ENCODE data around the gene TRIM29. TPM values are rescaled to one million over a fixed set of nuclear protein-coding genes. Genes with fewer than 3 reads are reported as not detected.
A peak's percentile ranks its signal among the peaks of the same experiment; 100 is the strongest.

Gene TRIM29
- total and polyA plus RNA-seq, 9 donors = 0.11 to 5.9 (median 1.4) TPM; not detected in 1

DNA sequence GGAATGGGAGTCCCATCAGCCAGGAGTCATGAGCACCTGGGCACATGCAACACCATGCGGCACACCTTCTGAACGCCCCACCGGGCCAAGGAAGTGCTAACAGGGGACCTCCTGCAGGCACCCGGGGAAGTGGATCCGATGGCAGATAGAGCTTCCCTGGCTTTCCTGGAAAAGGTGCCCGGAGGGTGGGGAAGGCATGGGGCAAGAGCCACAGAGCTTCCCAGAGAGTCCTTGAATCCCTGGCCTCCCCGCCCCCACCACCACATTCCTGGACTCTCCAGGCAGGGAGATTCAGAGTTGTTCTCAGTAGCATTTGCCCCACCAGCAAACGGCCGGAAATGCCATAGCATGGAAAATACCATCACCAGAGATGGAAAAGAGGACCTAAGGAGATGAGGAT, 8.3 kb downstream of the TRIM29 start:
- H3K27me3 ChIP-seq = no peaks in the 10 kb centered on the region
- 84 to 87% (median 86%) methylated on average over 9 of the region's 9 CpGs for WGBS, 3 donors
- H3K27ac ChIP-seq = no peak overlapping the region
- intact Hi-C loops (cut with DNase I) = no loop called here
- no peaks in the 10 kb centered on the region for H3K36me3 ChIP-seq
- H3K4me1 ChIP-seq (ENCODE audit: insufficient read depth) = no peaks in the 10 kb centered on the region
- no peak overlapping the region for H3K4me3 ChIP-seq
- DNase-seq = peak in 2 of 5 donors; percentile 6 to 17
- TF ChIP-seq POLR2A (IDR thresholded peaks at IDR 0.05) (no peak), EP300 (IDR thresholded peaks at IDR 0.05) (no peak)
- TF ChIP-seq, protein P1, sequence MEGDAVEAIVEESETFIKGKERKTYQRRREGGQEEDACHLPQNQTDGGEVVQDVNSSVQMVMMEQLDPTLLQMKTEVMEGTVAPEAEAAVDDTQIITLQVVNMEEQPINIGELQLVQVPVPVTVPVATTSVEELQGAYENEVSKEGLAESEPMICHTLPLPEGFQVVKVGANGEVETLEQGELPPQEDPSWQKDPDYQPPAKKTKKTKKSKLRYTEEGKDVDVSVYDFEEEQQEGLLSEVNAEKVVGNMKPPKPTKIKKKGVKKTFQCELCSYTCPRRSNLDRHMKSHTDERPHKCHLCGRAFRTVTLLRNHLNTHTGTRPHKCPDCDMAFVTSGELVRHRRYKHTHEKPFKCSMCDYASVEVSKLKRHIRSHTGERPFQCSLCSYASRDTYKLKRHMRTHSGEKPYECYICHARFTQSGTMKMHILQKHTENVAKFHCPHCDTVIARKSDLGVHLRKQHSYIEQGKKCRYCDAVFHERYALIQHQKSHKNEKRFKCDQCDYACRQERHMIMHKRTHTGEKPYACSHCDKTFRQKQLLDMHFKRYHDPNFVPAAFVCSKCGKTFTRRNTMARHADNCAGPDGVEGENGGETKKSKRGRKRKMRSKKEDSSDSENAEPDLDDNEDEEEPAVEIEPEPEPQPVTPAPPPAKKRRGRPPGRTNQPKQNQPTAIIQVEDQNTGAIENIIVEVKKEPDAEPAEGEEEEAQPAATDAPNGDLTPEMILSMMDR (IDR thresholded peaks at IDR 0.05) = no peak
- H3K9me3 ChIP-seq = no peaks in the 10 kb centered on the region

DNA sequence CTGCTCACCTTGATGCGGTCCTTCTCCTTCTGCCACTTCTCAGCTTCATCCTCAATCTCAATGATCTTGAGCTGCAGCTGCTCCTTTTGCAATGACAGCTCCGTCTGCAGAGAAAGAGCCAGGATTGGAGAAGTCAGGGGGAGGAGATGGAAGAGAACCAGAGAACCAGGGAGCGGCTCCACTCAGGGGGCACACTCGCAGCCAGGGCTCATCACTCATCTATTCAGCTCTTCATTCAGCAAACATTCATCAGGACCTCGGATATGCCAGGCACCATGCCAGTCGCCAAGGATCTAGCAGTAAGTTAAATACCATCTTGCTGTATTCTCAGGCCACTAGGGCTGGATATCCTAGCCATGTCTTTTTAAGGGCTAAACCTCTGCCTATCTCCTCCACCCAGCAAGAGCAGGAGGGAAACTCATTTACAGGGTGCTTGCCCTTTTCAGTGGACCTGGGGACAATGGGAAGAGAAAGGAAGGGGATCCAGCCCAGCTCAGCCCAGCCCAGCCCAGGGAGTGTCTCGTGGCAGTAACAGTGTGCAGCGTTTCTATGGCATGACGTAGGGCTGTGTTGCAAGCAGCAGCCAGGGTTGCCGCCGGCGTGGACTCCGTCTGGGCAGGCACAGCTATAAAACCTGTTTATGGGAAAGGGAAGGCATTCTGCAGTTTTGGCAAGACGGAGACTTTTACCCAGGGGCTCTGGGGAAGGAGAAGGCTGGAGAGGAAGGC, 9.4 kb downstream of the TRIM29 start:
- peak in 2 of 5 donors; percentile 7 to 31 for DNase-seq
- 59 to 68% (median 65%) methylated on average over 14 of the region's 14 CpGs for WGBS, 3 donors
- intact Hi-C loops (cut with DNase I) = no loop called here
- TF ChIP-seq EP300 (IDR thresholded peaks at IDR 0.05) (no peak), POLR2A (IDR thresholded peaks at IDR 0.05) (no peak)
- TF ChIP-seq, protein P1 (IDR thresholded peaks at IDR 0.05) = no peak
- Histone ChIP-seq H3K27me3 (no peaks in the 10 kb centered on the region), H3K4me1 (ENCODE audit: insufficient read depth) (no peaks in the 10 kb centered on the region), H3K9me3 (no peaks in the 10 kb centered on the region), H3K4me3 (no peak overlapping the region), H3K27ac (no peak overlapping the region), H3K36me3 (no peaks in the 10 kb centered on the region)

DNA sequence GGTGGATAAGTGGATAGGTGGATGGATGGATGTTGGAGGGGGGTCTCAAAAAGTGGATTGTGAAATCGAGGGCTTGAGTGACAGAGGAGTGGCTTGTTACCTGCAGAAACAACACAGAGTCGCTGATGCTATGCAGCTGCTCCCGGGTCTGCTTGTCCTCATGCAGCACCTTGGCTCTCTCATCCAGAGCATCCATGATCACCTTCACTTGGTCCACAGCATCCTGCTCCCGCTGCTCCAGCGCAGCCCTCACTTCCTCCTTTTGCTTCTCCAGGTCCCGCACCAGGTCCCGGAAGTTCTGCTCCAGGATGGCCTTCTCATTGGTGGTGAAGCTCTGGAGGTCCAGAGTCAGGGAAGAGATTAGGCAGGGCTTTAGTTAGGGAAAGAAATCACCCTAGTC, 10.7 kb downstream of the TRIM29 start:
- intact Hi-C loops (cut with DNase I) = no loop called here
- TF ChIP-seq, protein P1 (IDR thresholded peaks at IDR 0.05) = no peak
- TF ChIP-seq EP300 (IDR thresholded peaks at IDR 0.05) (no peak), POLR2A (IDR thresholded peaks at IDR 0.05) (no peak)

DNA sequence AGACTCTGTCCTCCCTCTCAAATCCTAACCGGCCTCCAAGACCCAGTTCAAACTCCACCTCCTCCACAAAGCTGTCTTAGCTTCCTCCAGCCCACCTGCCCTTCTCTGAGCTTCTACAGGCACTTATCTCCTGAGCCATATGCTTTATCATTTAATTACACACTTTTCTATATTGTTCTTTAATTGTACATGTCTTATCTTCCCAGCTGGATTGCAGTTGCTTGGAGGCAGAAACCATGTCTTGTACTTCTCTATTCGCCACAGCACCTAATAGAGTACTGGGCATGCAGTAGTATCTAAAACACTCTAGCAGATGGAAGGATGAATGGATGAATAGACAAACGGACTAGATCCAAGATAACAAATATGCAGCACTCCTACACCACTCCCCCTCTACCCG, 11.3 kb downstream of the TRIM29 start:
- 39 to 60% (median 44%) methylated on average over 4 of the region's 4 CpGs for WGBS, 3 donors
- H3K4me1 ChIP-seq (ENCODE audit: insufficient read depth) = no peaks in the 10 kb centered on the region
- intact Hi-C loops (cut with DNase I) = no loop called here

More for the DNA sequence above, 10.7 kb downstream of the TRIM29 start:
- H3K27ac ChIP-seq = no peak overlapping the region
- no peaks in the 10 kb centered on the region for H3K9me3 ChIP-seq
- H3K4me3 ChIP-seq = no peak overlapping the region
- no peaks in the 10 kb centered on the region for H3K36me3 ChIP-seq
- no peaks in the 10 kb centered on the region for H3K4me1 ChIP-seq (ENCODE audit: insufficient read depth)
- DNase-seq = no peak
- WGBS, 3 donors = 90 to 94% (median 91%) methylated on average over 7 of the region's 7 CpGs
- no peaks in the 10 kb centered on the region for H3K27me3 ChIP-seq

More for the DNA sequence above, 11.3 kb downstream of the TRIM29 start:
- Histone ChIP-seq H3K4me3 (no peak overlapping the region), H3K27me3 (no peaks in the 10 kb centered on the region), H3K27ac (no peak overlapping the region), H3K36me3 (no peaks in the 10 kb centered on the region), H3K9me3 (no peaks in the 10 kb centered on the region)
- TF ChIP-seq POLR2A (IDR thresholded peaks at IDR 0.05) (no peak), EP300 (IDR thresholded peaks at IDR 0.05) (no peak)
- TF ChIP-seq, protein P1 (IDR thresholded peaks at IDR 0.05) = no peak
- DNase-seq = no peak

All from ovary (tissue), 9 donors.